NB4 (cell line): Measurements from ENCODE around the gene PPHLN1.

ENCODE experiments used
- CTCF ChIP-seq: IDR thresholded peaks from one replicate; pipeline ENCODE4 v1.5.1; 2012; ENCODE audit warnings: low read depth, low read length
- MAX ChIP-seq: IDR thresholded peaks from 2 replicates; pipeline ENCODE4 v1.6.1; 2011; ENCODE audit warnings: low read depth, low read length
- POLR2A ChIP-seq: IDR thresholded peaks from 2 replicates; pipeline ENCODE4 v1.6.1; 2011; ENCODE audit warnings: mild to moderate bottlenecking; ENCODE audit not compliant: insufficient read length; ENCODE audit errors: extremely low read depth

GRCh38 chr12:42473130-42473529 is 147.2 kb downstream of the PPHLN1 start:
- TF ChIP-seq CTCF (no peak), MAX (no peak), POLR2A (no peak)
